LNCAP (cell line): ENCODE results near the gene SOX14.

ENCODE experiments used
- TF ChIP-seq, protein P1 (sequence below): fragments of 450-650 bp; IDR thresholded peaks from 2 replicates; pipeline ENCODE4 v1.5.1; 2017; ENCODE audit warnings: mild to moderate bottlenecking

The SOX14 gene

DNA sequence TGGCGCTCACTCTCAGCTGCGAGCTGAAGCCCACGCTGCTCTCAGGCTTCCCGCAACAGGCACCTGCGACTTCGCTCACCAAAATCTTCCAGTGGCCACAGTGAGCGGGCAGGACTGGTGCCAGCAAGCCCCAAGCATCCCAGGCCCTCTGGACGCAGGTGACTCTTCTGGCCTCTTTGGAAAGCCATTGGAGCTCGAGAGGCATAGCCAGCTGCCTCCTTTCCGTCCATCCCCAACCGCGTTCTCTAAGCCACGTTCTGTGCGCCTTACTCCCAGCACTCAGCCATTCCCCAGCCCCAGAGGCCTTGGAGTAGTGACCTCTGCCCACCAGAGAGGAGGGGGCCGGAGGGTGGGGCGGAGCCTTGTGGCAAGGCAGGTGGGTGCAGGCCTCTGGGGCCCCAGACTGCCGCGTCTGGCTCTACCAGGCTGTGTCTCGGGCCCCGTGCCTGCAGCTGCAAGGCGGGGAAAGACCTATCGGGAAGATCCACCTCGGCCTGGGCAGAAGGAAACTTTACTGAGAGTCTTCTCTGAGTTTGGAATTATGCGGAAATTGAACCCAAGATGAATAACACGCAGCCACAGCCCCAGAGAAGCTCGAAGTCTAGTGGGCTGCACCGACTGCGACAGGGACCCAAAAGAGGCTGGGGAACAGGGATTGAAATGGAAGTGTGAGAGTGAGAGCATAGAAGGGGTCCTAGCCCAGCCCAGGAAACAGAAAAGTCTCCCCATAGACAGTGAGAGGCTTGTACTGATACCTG, 3.6 kb upstream of the SOX14 start:
- TF ChIP-seq, protein P1, sequence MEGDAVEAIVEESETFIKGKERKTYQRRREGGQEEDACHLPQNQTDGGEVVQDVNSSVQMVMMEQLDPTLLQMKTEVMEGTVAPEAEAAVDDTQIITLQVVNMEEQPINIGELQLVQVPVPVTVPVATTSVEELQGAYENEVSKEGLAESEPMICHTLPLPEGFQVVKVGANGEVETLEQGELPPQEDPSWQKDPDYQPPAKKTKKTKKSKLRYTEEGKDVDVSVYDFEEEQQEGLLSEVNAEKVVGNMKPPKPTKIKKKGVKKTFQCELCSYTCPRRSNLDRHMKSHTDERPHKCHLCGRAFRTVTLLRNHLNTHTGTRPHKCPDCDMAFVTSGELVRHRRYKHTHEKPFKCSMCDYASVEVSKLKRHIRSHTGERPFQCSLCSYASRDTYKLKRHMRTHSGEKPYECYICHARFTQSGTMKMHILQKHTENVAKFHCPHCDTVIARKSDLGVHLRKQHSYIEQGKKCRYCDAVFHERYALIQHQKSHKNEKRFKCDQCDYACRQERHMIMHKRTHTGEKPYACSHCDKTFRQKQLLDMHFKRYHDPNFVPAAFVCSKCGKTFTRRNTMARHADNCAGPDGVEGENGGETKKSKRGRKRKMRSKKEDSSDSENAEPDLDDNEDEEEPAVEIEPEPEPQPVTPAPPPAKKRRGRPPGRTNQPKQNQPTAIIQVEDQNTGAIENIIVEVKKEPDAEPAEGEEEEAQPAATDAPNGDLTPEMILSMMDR: no peak

GRCh38 chr3:137761099-137761562, 3.0 kb upstream of the SOX14 start:
- TF ChIP-seq, protein P1: no peak

GRCh38 chr3:137761563-137762503, 2.3 kb upstream of the SOX14 start:
- TF ChIP-seq, protein P1: no peak

GRCh38 chr3:137762674-137763593, 1.2 kb upstream of the SOX14 start:
- TF ChIP-seq, protein P1: no peak

GRCh38 chr3:137763594-137763938, 549 bp upstream of the SOX14 start:
- TF ChIP-seq, protein P1: no peak

GRCh38 chr3:137764563-137765309, 621 bp downstream of the SOX14 start:
- TF ChIP-seq, protein P1: no peak
